ENCODE data around the gene SLC16A4. TPM values are rescaled to one million over a fixed set of nuclear protein-coding genes. Genes with fewer than 3 reads are reported as not detected.
A peak's percentile ranks its signal among the peaks of the same experiment; 100 is the strongest.

SLC16A4 gene
- 0.33 and 0.43 TPM in 2 replicates for total RNA-seq (2021; fragmentation: NEBNext Ultra II Directional; extraction: Animal tissue kit (Norgen Biotek cat#: 25700))
- polyA plus RNA-seq (2011; rRNA removed), result 0.20 and 0.30 TPM in 2 replicates
- polyA plus RNA-seq (2011; cell fraction: cytosol; rRNA removed), result 0.21 TPM
- 0.13 TPM for polyA plus RNA-seq (2011; cell fraction: nucleus; rRNA removed)
- 0.26 to 0.43 TPM (median 0.33 TPM) in 4 replicates for polyA plus RNA-seq (2012, experiment 1 of 2)
- 0.20 TPM for polyA plus RNA-seq (2012, experiment 2 of 2)
- 0.39 TPM for polyA plus RNA-seq (2013, experiment 1 of 2)
- polyA plus RNA-seq (2013, experiment 2 of 2), result 0.59 TPM
- 0.22 and 0.44 TPM in 2 replicates for polyA minus RNA-seq (2011; rRNA and poly(A)+ RNA removed)
- polyA minus RNA-seq (2011; cell fraction: cytosol; rRNA and poly(A)+ RNA removed), result not detected
- 1.5 TPM for polyA minus RNA-seq (2011; cell fraction: nucleus; rRNA and poly(A)+ RNA removed)
- long read RNA-seq, experiment 1, result 0 reads
- long read RNA-seq, experiment 2, result 0 reads

DNA sequence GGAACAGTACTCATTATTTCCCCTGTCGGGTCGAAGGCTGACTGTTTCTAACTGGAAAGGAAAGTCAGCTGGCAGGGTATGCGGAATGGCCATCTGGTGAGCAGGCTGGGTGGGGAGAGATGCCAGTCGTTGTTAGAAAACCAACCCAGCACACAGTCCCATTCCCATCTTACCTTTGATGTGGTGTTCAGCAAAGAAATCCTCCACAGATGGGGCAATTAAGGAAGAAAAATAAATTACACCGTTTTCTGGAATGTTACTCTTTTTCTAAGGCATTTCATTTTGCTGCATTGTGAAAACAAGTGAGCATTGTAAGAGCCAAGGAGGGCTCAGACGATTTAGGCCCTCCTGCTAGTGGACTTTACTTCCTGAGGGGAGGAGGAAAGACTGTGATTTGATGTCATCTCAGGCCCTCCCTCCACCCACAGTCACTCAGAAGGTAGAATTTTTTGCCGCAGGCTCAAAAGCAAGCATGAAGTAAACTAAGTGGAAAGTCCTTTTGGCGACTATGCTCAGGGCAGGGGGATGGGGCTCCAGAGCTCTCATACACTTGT lies at the start of gene SLC16A4:
TSS of gene SLC16A4 (minus strand) at position 335 of the 554 bp plus-strand sequence. CDS start 1,703 bp downstream, outside the sequence.
- no peak within 1 kb of the TSS for H3K9ac ChIP-seq (replicated peaks in 1 of 4; ENCODE audit: extremely low read depth in 1 of 4, low read depth in 3 of 4, low read length in 3 of 4)
- H4K8ac ChIP-seq (ENCODE audit: extremely low read depth, insufficient read depth, low read length), result no peak within 1 kb of the TSS
- H4K20me1 ChIP-seq (replicated peaks in 1 of 2; ENCODE audit: control insufficient read depth in 1 of 2, insufficient read depth in 2 of 2, low read length in 2 of 2), result no peaks in the 10 kb centered on the region
- H3K56ac ChIP-seq (replicated peaks; ENCODE audit: insufficient read length, low read depth, low read length), result no peak within 1 kb of the TSS
- peak within 1 kb of the TSS in 1 of 2 experiments; percentile 21; a peak in 1 of 4 replicates for H3K4me2 ChIP-seq (ENCODE audit: insufficient read depth in 1 of 2, low read depth in 2 of 2, low read length in 2 of 2)
- H2BK20ac ChIP-seq (ENCODE audit: low read length), result no peak within 1 kb of the TSS
- H2BK15ac ChIP-seq (ENCODE audit: low read length), result no peak within 1 kb of the TSS
- FAIRE-seq (no peak), DNase-seq (ENCODE audit: low read depth in 1 of 2, low spot score in 2 of 2) (no peak)
- WGBS, 2 experiments (ENCODE audit: extremely low coverage in 1 of 2, insufficient coverage in 1 of 2, insufficient read length in 1 of 2, insufficient replicate concordance in 2 of 2, low coverage in 1 of 2, low lambda C conversion rate in 2 of 2, missing lambda C conversion rate in 1 of 2), result 59% methylated on average over 8 of the region's 8 CpGs; no CpG with 5 or more reads in 1 of the 2 experiments
- no peak within 1 kb of the TSS for H3K4ac ChIP-seq (replicated peaks; ENCODE audit: insufficient read length, low read depth, low read length)
- H2AFZ ChIP-seq (ENCODE audit: low read length), result peak within 1 kb of the TSS; percentile 9; the same call in 1 of the 2 replicates
- no peak within 1 kb of the TSS for H3K14ac ChIP-seq (ENCODE audit: insufficient read length)
- no peak within 1 kb of the TSS for H4K91ac ChIP-seq (replicated peaks; ENCODE audit: insufficient read length, low read length)
- no peaks in the 10 kb centered on the region for H3K36me3 ChIP-seq (ENCODE audit: control insufficient read depth in 2 of 4, insufficient read depth in 4 of 4, low read length in 3 of 4)
- H3K79me2 ChIP-seq (ENCODE audit: control insufficient read depth in 1 of 2, insufficient read depth in 2 of 2, low read length in 2 of 2), result no peaks in the 10 kb centered on the region
- no peaks in the 10 kb centered on the region for H3K23me2 ChIP-seq (ENCODE audit: low read depth, low read length)
- no peak within 1 kb of the TSS for H2AK5ac ChIP-seq (ENCODE audit: low read depth, low read length)
- H2BK120ac ChIP-seq (replicated peaks; ENCODE audit: low read depth, low read length), result no peak within 1 kb of the TSS
- H3K23ac ChIP-seq (ENCODE audit: insufficient read length), result no peak within 1 kb of the TSS
- no peaks in the 10 kb centered on the region for H3K9me3 ChIP-seq (ENCODE audit: insufficient read depth in 2 of 2, low read depth in 1 of 2, low read length in 1 of 2)
- H2BK12ac ChIP-seq (ENCODE audit: low read depth, low read length), result no peak within 1 kb of the TSS
- POLR2A ChIA-PET (ENCODE audit: partially characterized antibody), result interaction anchor here (0.7 to 1.5 kb wide), 5 partner anchors 8 to 31 kb away, joined by 3 to 6 read pairs (median 4); no protein-coding TSS in a partner anchor
- H3K4me1 ChIP-seq (replicated peaks in 1 of 4; ENCODE audit: control insufficient read depth in 3 of 4, insufficient read depth in 4 of 4, low read length in 3 of 4), result peaks cover 0 to 6% (median 4%) of the 10 kb centered on the region in 4 experiments; a peak in 3 of 7 replicates
- CTCF ChIA-PET (ENCODE audit: partially characterized antibody), result interaction anchor here (1.2 to 1.6 kb wide), 2 partner anchors 22 to 64 kb away, joined by 4 to 5 read pairs; no protein-coding TSS in a partner anchor
- H3K27me3 ChIP-seq (replicated peaks in 1 of 4; ENCODE audit: control insufficient read depth in 3 of 4, extremely low read depth in 1 of 4, insufficient read depth in 3 of 4, low read length in 3 of 4), result no peaks in the 10 kb centered on the region
- H3K79me1 ChIP-seq (ENCODE audit: low read depth, low read length), result no peaks in the 10 kb centered on the region
- no peak within 1 kb of the TSS for H4K5ac ChIP-seq (ENCODE audit: insufficient read length, low read depth, low read length)
- no peak within 1 kb of the TSS for H3K27ac ChIP-seq (ENCODE audit: low read depth, low read length)
- H3K18ac ChIP-seq (ENCODE audit: extremely low read depth, low read length), result no peak within 1 kb of the TSS
- 0 out of 2 replicates have a peak within 1 kb of the TSS, but pooled peaks have one; percentile 5 for H2BK5ac ChIP-seq (ENCODE audit: low read depth, low read length)
- H3K4me3 ChIP-seq (ENCODE audit: extremely low read depth in 1 of 4, insufficient read depth in 2 of 4, low read depth in 3 of 4, low read length in 4 of 4), result no peak within 1 kb of the TSS
- no peak for TF ChIP-seq POLR2A (IDR thresholded peaks at IDR 0.05; ENCODE audit: control extremely low read depth in 1 of 2, low read depth in 2 of 2, low read length in 2 of 2)
- no peak for TF ChIP-seq RBBP5 (IDR thresholded peaks at IDR 0.05; ENCODE audit: borderline replicate concordance, low read depth, low read length)
- TF ChIP-seq, protein P1, sequence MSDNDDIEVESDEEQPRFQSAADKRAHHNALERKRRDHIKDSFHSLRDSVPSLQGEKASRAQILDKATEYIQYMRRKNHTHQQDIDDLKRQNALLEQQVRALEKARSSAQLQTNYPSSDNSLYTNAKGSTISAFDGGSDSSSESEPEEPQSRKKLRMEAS (IDR thresholded peaks at IDR 0.05), result no peak
- no peak for TF ChIP-seq CHD1 (IDR thresholded peaks at IDR 0.05; ENCODE audit: low read depth, low read length)
- TF ChIP-seq SIRT6 (IDR thresholded peaks at IDR 0.05; ENCODE audit: low read length), result no peak
- no peak for TF ChIP-seq TAF1 (IDR thresholded peaks at IDR 0.05; ENCODE audit: low read depth, low read length)
- TF ChIP-seq SP2 (IDR thresholded peaks at IDR 0.05; ENCODE audit: low read length), result no peak
- TF ChIP-seq, protein P2, sequence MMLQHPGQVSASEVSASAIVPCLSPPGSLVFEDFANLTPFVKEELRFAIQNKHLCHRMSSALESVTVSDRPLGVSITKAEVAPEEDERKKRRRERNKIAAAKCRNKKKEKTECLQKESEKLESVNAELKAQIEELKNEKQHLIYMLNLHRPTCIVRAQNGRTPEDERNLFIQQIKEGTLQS (IDR thresholded peaks at IDR 0.05; ENCODE audit: insufficient read depth, low read depth, low read length), result no peak
- TF ChIP-seq SIX5 (IDR thresholded peaks at IDR 0.05; ENCODE audit: low read depth, low read length), result no peak
- TF ChIP-seq, protein P3, sequence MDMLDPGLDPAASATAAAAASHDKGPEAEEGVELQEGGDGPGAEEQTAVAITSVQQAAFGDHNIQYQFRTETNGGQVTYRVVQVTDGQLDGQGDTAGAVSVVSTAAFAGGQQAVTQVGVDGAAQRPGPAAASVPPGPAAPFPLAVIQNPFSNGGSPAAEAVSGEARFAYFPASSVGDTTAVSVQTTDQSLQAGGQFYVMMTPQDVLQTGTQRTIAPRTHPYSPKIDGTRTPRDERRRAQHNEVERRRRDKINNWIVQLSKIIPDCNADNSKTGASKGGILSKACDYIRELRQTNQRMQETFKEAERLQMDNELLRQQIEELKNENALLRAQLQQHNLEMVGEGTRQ (IDR thresholded peaks at IDR 0.05; ENCODE audit: low read length), result no peak

All from H1 (cell line).